T-helper 9 cell (primary cell): ENCODE measurements around the gene RNF169.
A peak's percentile ranks its signal among the peaks of the same experiment; 100 is the strongest.

Experiments used
- DNase-seq: peaks from one replicate; pipeline ENCODE4 v3.0.0-alpha.2; 2020
- total RNA-seq, 2 donors: gene quantifications; one replicate each; lab custom pipeline; 2026; lab: John Stamatoyannopoulos, UW

RNF169 gene
- 94.8 to 111 reads per million in 2 donors for total RNA-seq

DNA sequence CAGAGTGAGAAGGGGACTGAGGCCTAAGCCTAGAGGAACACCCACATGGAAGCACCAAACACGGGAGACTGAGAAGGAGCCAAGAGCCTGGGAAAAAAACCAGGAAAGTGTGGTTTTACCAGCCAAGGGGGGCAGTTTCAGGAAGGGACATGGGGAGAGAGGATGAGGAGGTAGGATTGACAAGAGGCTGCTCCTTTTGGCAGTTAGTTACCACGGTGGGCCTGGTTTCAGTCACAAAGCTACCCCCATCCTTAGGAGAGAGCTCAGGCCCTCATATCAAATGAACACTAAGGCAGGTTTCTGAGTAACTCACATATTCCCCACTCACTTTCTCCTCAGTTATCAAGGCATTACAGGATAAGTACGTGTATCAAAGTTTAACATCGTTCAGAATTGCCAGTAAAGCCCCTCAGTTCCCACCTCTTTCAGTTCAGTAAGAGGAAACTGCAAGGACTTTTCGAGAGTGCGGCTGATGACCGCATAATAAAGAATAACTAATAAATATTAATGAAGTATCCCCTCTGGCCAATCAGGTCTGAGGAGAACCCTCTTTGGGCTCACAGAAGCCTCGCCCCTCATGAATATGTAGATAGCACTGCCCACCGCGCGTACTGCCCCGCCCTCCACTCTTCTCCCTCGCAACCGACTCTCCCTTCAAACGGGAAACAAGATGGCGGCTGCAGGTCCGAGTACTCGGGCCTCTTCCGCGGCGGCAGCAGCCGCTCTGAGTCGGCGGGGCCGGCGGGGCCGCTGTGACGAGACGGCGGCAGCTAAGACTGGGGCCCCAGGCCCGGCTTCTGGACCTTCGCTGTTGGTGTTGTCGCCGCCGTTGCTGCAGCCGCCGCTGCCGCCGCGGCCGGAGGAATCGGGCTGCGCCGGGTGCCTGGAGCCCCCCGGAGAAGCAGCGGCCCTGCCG is at the start of gene RNF169:
TSS of gene RNF169 (plus strand) at position 639 of the 916 bp plus-strand sequence. CDS start at position 671, 32 bp downstream.
- DNase-seq: peak; percentile 79

DNA sequence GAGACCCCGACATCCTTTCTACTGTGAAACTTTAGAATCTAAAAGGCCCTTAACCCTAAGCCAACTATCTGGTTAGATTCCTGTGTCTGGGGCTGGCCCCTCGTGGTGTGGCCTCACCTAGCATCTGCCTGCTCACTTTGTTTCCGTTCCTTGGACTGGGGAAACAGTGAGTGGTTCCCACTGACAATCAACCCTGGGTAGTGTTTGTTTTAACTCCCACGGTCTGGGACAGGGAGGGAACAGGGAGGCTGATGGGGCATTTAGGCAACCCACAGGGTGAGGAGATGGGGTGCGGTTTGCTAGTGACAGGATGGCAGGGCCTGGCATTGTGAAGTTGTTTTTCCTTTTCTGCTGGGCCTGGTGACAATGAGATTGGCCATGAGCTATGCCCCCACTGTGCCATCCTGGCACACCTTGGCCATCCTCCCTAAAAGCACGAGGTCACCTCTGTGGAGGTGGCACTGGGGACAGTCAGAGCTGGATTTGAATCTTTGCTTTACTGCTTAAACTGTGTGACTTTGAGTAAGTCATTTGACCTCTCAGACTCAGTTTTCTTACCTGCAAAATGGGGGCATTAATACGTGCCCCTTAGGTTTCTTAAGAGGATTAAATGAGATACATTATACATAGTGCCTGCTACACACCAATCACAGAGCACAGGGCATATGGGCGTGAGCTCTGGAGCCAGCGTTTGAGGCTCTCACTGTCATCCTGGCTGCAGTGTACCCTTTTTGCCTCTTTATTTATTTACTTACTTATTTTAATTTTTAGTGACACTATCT is 48.8 kb upstream of the RNF169 start:
- no peak for DNase-seq

- no peak for DNase-seq
Measured at GRCh38 chr11:74701351-74701750, 47.3 kb upstream of the RNF169 start.

DNA sequence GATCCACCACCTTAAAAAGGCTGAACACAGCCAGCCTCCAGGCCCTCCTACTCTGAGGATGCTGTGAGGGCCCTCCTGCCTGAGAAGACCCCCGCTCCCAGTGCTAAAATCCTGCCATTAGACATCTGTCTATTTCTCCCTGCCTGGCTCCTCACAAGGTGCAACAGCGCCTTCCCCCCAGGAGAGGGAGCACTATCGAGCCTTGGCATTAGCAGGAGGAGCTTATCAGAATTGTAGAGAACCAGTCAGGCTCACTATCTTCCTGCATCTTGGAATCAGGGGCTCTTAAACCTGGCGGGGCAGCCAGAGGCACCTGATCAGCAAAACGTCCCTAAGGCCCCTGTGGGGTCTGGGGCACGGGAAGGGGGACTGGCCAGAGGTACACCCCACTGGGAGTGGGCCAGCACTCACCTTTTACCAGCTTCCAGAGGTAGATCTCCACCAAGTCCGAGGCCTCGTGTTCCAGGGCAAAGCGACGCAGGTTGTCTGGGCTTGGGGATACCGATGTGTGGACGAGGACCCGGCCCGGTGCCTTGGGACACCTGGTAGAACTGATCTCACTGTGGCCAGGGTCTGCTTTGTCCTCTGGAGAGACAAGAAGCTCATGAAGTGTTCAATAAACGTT is 46.2 kb upstream of the RNF169 start:
- peak; percentile 39 for DNase-seq

DNA sequence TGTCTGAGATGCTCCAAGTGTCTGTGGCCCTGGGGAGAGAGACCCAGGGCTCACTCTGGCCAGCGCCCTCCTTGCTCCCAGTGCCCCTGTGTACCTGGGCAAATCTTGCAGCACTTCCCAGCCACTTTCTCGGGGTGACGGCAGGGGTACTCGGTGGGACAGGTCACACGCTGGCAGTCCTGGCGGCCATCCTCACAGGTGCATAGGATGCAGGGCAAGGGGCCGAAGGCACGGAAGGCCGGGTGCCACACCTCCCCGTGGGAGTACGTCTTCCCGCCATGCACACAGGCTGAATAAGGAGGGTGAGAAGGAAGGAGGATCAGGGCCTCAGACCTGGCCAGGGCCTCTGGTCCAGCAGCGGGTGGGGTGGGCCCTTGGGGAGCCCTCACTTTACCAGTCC is 45.4 kb upstream of the RNF169 start:
- DNase-seq: no peak

- DNase-seq: no peak
Measured at GRCh38 chr11:74707182-74707581, 41.5 kb upstream of the RNF169 start.

DNA sequence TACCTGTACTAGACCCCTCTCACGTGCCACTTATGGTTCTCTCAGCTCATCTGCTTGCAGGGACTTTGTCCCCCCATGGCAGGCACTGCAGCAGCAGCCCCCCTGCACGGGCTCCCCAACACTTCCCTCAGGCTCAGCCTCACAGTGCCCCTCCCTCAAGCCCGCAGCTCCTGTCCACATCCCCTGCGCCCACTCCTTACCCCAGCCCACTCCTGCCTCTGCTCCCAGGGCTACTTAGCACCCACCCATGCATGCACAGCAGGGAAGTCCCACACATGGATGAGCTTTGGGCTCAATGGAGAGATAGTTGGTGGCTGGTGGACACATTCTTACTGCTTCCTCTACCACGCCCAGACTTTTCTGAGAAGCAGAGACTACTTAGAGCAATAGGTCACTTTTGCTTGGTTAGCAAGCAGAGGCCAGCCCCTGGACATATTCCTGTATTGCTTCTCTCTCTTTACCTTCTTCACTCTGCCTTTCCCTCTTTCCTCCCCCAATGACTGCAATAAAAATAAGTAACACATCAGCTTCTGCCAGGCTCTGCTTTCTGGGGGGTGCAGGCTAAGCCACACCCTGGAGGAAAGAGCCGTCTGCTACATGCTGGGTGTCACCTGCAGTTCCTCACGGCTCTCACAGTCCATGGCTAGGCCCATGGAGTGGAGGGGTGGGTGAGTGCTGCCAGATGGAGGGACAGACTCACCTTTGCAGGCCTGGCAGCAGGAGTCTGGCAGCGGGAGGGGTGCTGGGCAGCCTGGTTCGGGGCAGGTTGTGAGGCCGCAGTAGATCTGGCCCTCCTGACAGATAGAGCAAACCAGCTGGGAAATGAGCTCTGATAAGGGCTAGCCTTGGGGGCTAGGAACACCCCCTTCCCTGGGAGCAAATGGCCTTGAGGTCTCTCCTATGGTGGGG is 40.8 kb upstream of the RNF169 start:
- DNase-seq: no peak

DNA sequence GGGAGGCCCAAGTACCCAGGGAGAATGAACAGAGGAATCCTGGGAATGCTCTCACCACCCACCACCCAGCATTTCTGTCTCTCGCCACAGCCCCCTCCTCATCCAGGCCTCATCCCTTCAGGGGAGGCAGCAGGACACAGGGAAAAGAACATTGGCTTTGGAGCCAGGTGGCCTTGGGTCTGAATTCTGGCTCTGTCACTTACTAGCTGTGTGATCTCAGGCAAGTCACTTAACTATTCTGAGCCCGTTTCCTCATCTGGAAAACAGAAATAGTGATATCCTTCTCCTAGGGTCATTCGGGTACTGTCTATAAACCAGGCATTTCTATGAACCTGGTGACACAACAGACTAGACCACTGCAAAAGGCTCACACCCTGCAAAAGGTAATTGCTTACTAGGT is 39.5 kb upstream of the RNF169 start:
- no peak for DNase-seq

- DNase-seq: no peak
Measured at GRCh38 chr11:74710281-74710938, 38.2 kb upstream of the RNF169 start.

DNA sequence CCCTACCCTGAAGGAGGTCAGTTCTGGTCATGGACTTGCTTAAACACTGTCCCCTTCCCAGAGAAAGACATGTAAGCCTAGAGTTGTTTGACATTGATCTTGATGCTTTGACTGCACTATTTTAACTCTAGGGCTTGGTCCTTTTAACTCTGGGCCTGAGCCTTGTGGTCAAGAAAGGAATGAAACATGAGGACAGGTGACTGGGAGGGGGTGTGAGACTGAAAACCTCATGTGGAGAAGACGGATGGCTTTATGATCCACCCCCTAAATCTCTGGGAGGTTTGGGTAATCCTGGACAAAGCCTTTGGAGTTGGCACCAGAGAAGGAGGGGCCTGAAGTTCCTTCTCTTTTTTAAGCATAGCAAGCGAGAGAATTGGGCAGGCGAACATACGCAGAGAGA is 35.0 kb upstream of the RNF169 start:
- DNase-seq: no peak

DNA sequence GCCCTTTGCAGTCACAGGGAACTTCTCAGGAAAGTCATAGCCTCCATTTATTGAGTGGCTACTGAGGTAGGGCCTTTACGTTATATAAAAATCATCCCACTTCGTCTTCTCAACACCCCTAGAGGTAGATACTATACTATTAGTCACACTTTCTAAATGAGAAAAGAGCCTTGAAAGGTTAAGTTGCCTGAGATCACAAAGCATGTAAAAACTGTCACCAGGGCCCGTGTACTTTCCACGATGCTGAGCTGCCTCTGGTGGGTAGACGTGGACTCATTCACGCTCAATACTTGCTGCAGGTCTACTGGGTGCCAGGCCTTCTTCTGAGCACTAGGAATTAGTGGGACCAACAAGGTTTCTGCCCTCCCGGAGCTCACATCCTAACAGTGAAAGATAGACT is 33.7 kb upstream of the RNF169 start:
- DNase-seq: no peak

- DNase-seq: no peak
Measured at GRCh38 chr11:74717221-74717969, 31.3 kb upstream of the RNF169 start.

DNA sequence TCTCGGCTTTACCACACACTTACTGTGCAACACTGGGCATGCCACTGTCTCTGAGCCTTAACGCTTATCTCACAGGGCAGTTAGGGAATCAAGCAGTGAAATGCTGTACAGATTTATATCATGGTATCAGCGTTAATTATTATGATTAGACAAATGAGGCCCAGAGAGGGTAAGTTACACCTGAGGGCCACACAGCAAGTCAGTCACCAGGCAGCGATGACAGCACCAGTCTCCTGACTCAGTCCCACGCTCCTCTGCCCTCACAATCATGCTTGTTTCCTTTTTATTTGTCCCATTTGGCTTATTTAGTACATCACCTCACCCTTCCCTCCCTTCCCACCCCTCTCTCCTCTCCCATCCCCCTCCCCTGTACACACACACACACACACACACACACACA is 29.6 kb upstream of the RNF169 start:
- DNase-seq: no peak

DNA sequence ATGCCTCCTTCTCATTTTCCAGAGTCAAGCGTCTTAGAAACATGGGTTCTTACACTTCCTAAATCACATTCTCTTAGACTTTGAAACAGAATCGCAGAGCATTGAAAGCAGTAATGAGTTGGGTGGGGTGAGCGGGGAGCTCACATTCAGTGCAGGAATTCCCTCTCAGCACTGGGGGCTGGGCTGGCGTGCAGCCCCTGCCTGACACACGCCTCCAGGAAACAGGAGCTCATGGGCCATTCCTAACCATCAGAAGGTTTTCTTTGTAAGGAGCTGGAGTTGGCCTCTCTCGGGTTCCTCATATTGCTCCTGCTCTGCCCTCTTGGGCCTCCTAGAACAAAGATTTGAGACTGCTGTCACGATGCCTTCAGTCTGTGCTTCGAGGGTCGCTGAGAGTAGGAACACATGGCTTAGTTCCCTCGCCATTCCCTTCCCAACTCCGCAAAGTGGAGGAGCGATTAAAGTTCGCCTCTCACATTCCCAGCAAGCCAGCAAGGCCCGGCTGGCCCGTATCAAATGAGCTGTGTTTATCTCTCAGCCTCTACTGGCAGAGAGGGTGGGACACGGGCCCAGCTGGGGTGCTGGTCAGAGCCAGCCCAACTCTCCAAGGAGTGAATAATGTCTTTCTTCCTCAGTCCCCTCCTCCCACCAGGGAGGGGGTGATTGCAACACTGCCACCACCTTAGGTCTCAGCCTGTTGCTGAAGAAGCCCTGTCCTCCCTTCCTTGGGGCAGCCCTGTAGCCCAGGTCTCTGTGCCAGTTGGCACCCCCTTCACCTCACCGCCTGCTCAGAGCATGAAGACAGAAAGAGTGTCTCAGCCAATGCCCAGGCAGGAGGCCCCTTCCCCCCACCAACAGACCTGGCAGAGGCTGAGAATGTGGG is 27.8 kb upstream of the RNF169 start:
- no peak for DNase-seq

DNA sequence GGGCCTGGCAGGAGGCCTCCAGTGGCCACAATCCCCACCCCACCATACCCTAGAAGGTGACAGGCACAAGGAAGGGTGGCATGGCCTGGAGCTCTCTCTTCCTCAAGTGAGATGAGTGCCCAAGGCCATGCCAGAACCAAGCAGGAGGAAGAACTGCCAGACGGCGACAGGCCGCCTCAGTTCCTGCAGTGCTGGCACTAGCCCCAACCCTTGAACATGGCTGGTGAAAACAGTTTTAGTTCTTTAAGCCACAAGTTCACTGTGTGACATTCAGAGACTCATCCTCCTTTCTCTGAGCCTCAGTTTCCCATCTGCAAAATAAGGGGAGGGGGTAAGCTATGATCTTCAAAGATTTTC is 27.2 kb upstream of the RNF169 start:
- DNase-seq: no peak

- no peak for DNase-seq
Measured at GRCh38 chr11:74723511-74723910, 25.1 kb upstream of the RNF169 start.

DNA sequence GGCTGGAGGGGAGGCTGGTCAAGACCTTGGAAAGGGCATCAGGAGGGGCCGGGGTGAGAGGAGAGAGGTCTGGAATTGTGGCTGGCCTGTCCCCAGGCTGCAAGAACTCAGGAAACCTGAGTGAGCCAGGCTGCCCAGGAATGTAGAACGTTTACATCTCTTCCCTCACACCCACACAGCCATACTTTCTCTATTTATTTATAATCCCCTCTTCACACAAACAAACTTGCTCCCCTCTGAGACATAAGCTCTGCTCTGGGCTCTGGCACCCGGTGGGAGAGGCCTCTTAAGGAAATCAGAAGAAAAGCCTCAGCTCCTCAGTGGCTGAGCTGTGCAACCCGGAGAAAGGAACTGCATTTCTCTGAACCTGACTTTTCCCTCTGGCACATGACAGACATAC is 22.9 kb upstream of the RNF169 start:
- DNase-seq: no peak

DNA sequence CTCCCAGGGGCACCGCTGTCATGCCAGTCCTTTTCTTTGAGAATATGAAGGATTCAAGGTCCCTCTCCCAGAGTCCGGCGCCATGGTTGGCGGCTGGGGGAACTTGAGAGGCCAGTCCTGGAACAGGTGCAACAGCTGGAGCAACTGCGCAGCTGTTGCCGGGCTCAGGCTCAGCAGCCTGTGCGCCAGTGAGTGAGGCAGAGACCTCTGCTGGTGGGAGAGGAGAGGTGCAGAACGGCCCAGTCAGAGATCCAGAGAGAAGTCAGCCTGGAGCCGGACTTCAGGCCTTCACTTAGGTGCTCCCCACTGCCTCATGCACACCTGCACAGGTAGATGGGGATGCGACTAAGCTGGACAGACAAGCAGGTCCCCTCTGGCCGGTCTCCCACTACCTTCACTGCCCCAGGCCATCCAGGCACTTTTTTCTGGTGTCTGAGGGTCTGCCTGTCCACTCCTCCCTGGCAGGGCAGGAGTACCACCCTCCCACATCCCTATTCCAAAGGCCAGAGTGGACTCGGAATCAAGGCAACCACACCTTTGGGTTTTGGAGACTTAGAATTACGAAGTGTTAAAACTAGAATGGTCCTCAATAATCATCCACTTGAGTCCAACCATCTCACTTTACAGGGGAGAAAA is 22.0 kb upstream of the RNF169 start:
- peak; percentile 36 for DNase-seq

DNA sequence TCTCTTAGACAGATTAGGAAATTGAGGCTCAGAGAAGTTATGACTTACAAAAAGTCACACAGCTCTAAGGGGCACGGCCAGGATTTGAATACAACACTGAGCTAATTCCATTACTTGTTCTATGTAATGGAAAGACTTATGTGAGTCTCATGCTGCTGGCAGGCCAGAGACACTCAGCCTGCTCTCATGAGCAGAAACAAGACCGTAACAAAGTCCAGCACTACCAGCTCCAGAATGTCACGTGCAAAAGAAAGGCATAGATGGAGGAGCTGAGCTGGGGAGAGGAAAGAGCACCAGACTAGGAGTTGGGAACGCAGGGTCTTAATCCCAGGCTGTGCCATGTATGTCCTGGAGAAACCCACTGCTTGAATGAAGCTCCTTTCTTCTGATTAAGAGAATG is 19.3 kb upstream of the RNF169 start:
- no peak for DNase-seq
